Neural cell (in vitro differentiated cells): ENCODE data around the gene MARVELD2. TPM values are rescaled to one million over a fixed set of nuclear protein-coding genes. Genes with fewer than 3 reads are reported as not detected.

Experiments
- H2AFZ ChIP-seq: fragments of 200-600, 300-800 bp; sonication (generic), shearing (Covaris generic); 2 replicates; pipeline ENCODE4 v1.6.0; 2014; ENCODE audit warnings: low read depth, mild to moderate bottlenecking, antibody characterized with exemption, low read length, moderate library complexity
- H3F3A ChIP-seq: fragments of 200-600 bp; shearing (Covaris generic); 2 replicates; pipeline ENCODE4 v1.6.1; 2016; ENCODE audit warnings: mild to moderate bottlenecking, moderate library complexity, mixed read lengths, antibody characterized with exemption, low read length; ENCODE audit not compliant: insufficient read depth, poor library complexity, severe bottlenecking
- H3K27ac ChIP-seq: fragments of 200-600, 300-800 bp; sonication (generic), shearing (Covaris generic); 2 replicates; pipeline ENCODE4 v1.5.1; 2014; ENCODE audit warnings: mild to moderate bottlenecking, low read length, moderate library complexity
- H3K27me3 ChIP-seq: fragments of 300-800, 200-600 bp; sonication (generic), shearing (Covaris generic); 2 replicates; pipeline ENCODE4 v1.6.0; 2014; ENCODE audit warnings: mild to moderate bottlenecking, low read depth, low read length, moderate library complexity; ENCODE audit not compliant: insufficient read depth
- H3K36me3 ChIP-seq: fragments of 300-800, 200-600 bp; sonication (generic), shearing (Covaris generic); 2 replicates; pipeline ENCODE4 v1.5.1; 2014; ENCODE audit warnings: mild to moderate bottlenecking, antibody characterized with exemption, low read length, moderate library complexity; ENCODE audit not compliant: insufficient read depth
- H3K4me2 ChIP-seq: fragments of 300-800, 200-600 bp; sonication (generic), shearing (Covaris generic); 2 replicates; pipeline ENCODE4 v1.6.0; 2014; ENCODE audit warnings: mild to moderate bottlenecking, low read length
- H3K4me3 ChIP-seq: fragments of 300-800, 200-600 bp; sonication (generic), shearing (Covaris generic); 2 replicates; pipeline ENCODE4 v1.5.1; 2014; ENCODE audit warnings: mild to moderate bottlenecking, low read length, moderate library complexity
- H3K79me2 ChIP-seq: fragments of 200-600 bp; shearing (Covaris generic); replicated peaks from 2 replicates; pipeline ENCODE4 v1.6.0; 2014; ENCODE audit warnings: mild to moderate bottlenecking, low read length, moderate library complexity; ENCODE audit not compliant: insufficient read depth
- H3K9ac ChIP-seq: fragments of 300-800, 200-600 bp; sonication (generic), shearing (Covaris generic); 2 replicates; pipeline ENCODE4 v1.6.1; 2016; ENCODE audit warnings: mild to moderate bottlenecking, low read length, mixed read lengths
- H3K9me2 ChIP-seq: fragments of 200-600 bp; shearing (Covaris generic); 2 replicates; pipeline ENCODE4 v1.6.1; 2016; ENCODE audit warnings: mild to moderate bottlenecking, low read length, mixed read lengths; ENCODE audit not compliant: insufficient read depth
- H3K9me3 ChIP-seq: fragments of 200-600, 300-800 bp; sonication (generic), shearing (Covaris generic); 2 replicates; pipeline ENCODE4 v1.6.1; 2016; ENCODE audit warnings: mild to moderate bottlenecking, mixed run types, low read length, moderate library complexity, mixed read lengths
- H4K20me1 ChIP-seq: fragments of 200-600 bp; shearing (Covaris generic); 2 replicates; pipeline ENCODE4 v1.6.1; 2016; ENCODE audit warnings: mild to moderate bottlenecking, mixed run types; ENCODE audit not compliant: insufficient read depth
- EP300 ChIP-seq: fragments of 450-650 bp; conservative IDR thresholded peaks from 2 replicates; pipeline ENCODE4 v1.6.1; 2014; ENCODE audit warnings: antibody characterized with exemption, mild to moderate bottlenecking, moderate library complexity; ENCODE audit not compliant: poor library complexity, severe bottlenecking
- EZH2 ChIP-seq: fragments of 200-600, 300-800 bp; shearing (Covaris generic), sonication (generic); IDR thresholded peaks from 2 replicates; pipeline ENCODE4 v1.6.1; 2014; ENCODE audit warnings: antibody characterized with exemption, low read length, borderline replicate concordance, mild to moderate bottlenecking; ENCODE audit not compliant: insufficient read depth, poor library complexity, severe bottlenecking
- MXI1 ChIP-seq: fragments of 450-650 bp; conservative IDR thresholded peaks from 2 replicates; pipeline ENCODE4 v1.6.1; 2014; ENCODE audit warnings: antibody characterized with exemption, mild to moderate bottlenecking; ENCODE audit not compliant: poor library complexity, severe bottlenecking
- POLR2AphosphoS5 ChIP-seq: IDR thresholded peaks from 2 replicates; pipeline ENCODE4 v1.6.1; 2012
- RAD21 ChIP-seq: fragments of 450-650 bp; conservative IDR thresholded peaks from 2 replicates; pipeline ENCODE4 v1.6.1; 2014; ENCODE audit warnings: antibody characterized with exemption, mild to moderate bottlenecking, moderate library complexity
- SMC3 ChIP-seq: fragments of 450-650 bp; conservative IDR thresholded peaks from 2 replicates; pipeline ENCODE4 v1.6.1; 2014; ENCODE audit warnings: antibody characterized with exemption, mild to moderate bottlenecking, moderate library complexity; ENCODE audit not compliant: poor library complexity
- TAF1 ChIP-seq: IDR thresholded peaks from 2 replicates; pipeline ENCODE4 v1.6.1; 2012; ENCODE audit warnings: low read depth
- polyA plus RNA-seq: library from polyadenylated mRNA; depleted of rRNA; stranded (reverse); fragments of >200 nt; gene quantifications from 2 replicates; pipeline ENCODE4 v1.2.3, GENCODE V29; 2014
- TF ChIP-seq, protein P1 (sequence below): fragments of 450-650 bp; IDR thresholded peaks from 2 replicates; pipeline ENCODE4 v1.5.1; 2014; ENCODE audit warnings: antibody characterized with exemption, mild to moderate bottlenecking, moderate library complexity; ENCODE audit not compliant: poor library complexity, severe bottlenecking
- TF ChIP-seq, protein P2 (sequence below): IDR thresholded peaks from 2 replicates; pipeline ENCODE4 v1.6.1; 2012; ENCODE audit warnings: borderline replicate concordance

The MARVELD2 gene
- polyA plus RNA-seq, 1 donor from 2014 or later: not detected

GRCh38 chr5:69491027-69491426 is 76.1 kb downstream of the MARVELD2 start:
- Histone ChIP-seq H3K27ac (no peak overlapping the region), H3K4me2 (no peak overlapping the region), H4K20me1 (no peaks in the 10 kb centered on the region), H3K4me3 (no peak overlapping the region), H3K9me2 (no peaks in the 10 kb centered on the region), H3K36me3 (no peaks in the 10 kb centered on the region), H3K9ac (no peak overlapping the region), H3F3A (no peaks in the 10 kb centered on the region), H3K79me2 (no peaks in the 10 kb centered on the region), H3K9me3 (no peaks in the 10 kb centered on the region), H3K27me3 (peaks cover 40% of the 10 kb centered on the region), H2AFZ (no peak overlapping the region)
- TF ChIP-seq RAD21 (no peak), MXI1 (no peak), POLR2AphosphoS5 (no peak), EZH2 (no peak), TAF1 (no peak), EP300 (no peak), SMC3 (no peak)
- TF ChIP-seq, protein P1, sequence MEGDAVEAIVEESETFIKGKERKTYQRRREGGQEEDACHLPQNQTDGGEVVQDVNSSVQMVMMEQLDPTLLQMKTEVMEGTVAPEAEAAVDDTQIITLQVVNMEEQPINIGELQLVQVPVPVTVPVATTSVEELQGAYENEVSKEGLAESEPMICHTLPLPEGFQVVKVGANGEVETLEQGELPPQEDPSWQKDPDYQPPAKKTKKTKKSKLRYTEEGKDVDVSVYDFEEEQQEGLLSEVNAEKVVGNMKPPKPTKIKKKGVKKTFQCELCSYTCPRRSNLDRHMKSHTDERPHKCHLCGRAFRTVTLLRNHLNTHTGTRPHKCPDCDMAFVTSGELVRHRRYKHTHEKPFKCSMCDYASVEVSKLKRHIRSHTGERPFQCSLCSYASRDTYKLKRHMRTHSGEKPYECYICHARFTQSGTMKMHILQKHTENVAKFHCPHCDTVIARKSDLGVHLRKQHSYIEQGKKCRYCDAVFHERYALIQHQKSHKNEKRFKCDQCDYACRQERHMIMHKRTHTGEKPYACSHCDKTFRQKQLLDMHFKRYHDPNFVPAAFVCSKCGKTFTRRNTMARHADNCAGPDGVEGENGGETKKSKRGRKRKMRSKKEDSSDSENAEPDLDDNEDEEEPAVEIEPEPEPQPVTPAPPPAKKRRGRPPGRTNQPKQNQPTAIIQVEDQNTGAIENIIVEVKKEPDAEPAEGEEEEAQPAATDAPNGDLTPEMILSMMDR: no peak
- TF ChIP-seq, protein P2, sequence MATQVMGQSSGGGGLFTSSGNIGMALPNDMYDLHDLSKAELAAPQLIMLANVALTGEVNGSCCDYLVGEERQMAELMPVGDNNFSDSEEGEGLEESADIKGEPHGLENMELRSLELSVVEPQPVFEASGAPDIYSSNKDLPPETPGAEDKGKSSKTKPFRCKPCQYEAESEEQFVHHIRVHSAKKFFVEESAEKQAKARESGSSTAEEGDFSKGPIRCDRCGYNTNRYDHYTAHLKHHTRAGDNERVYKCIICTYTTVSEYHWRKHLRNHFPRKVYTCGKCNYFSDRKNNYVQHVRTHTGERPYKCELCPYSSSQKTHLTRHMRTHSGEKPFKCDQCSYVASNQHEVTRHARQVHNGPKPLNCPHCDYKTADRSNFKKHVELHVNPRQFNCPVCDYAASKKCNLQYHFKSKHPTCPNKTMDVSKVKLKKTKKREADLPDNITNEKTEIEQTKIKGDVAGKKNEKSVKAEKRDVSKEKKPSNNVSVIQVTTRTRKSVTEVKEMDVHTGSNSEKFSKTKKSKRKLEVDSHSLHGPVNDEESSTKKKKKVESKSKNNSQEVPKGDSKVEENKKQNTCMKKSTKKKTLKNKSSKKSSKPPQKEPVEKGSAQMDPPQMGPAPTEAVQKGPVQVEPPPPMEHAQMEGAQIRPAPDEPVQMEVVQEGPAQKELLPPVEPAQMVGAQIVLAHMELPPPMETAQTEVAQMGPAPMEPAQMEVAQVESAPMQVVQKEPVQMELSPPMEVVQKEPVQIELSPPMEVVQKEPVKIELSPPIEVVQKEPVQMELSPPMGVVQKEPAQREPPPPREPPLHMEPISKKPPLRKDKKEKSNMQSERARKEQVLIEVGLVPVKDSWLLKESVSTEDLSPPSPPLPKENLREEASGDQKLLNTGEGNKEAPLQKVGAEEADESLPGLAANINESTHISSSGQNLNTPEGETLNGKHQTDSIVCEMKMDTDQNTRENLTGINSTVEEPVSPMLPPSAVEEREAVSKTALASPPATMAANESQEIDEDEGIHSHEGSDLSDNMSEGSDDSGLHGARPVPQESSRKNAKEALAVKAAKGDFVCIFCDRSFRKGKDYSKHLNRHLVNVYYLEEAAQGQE: no peak

- no peaks in the 10 kb centered on the region for H3F3A ChIP-seq
- peak overlapping the region; percentile 75 for H3K4me2 ChIP-seq
- H3K27me3 ChIP-seq: peaks cover 40% of the 10 kb centered on the region
- peak overlapping the region; percentile 81 for H2AFZ ChIP-seq
- no peaks in the 10 kb centered on the region for H3K36me3 ChIP-seq
- peak overlapping the region; percentile 50 for H3K9ac ChIP-seq
- no peaks in the 10 kb centered on the region for H4K20me1 ChIP-seq
- H3K9me3 ChIP-seq: no peaks in the 10 kb centered on the region
- TF ChIP-seq EZH2: no peak
- no peak for TF ChIP-seq EP300
- no peak for TF ChIP-seq RAD21
- TF ChIP-seq TAF1: no peak
- TF ChIP-seq SMC3: no peak
- TF ChIP-seq, protein P2: no peak
- no peak for TF ChIP-seq POLR2AphosphoS5
- TF ChIP-seq MXI1: no peak
- TF ChIP-seq, protein P1: no peak
- no peak overlapping the region for H3K27ac ChIP-seq
- H3K9me2 ChIP-seq: no peaks in the 10 kb centered on the region
- peak overlapping the region; percentile 96 for H3K4me3 ChIP-seq
- no peaks in the 10 kb centered on the region for H3K79me2 ChIP-seq
Measured at GRCh38 chr5:69491838-69492390, 77.0 kb downstream of the MARVELD2 start.
